ENCODE data around the gene DCLK1.

Gene DCLK1

GRCh38 chr13:35954207-35954560 lies 177.0 kb downstream of the DCLK1 start:
- TF ChIP-seq CTCF (IDR thresholded peaks at IDR 0.05; ENCODE audit: insufficient read depth, missing control alignments) = no peak
- DNase-seq (ENCODE audit: insufficient read length, low spot score) = no peak
- no peak for FAIRE-seq

- no peak for DNase-seq (ENCODE audit: insufficient read length, low spot score)
- peak; percentile 66 for TF ChIP-seq CTCF (IDR thresholded peaks at IDR 0.05; ENCODE audit: insufficient read depth, missing control alignments)
- peak; percentile 89 for FAIRE-seq
These were observed 177.5 kb downstream of the DCLK1 start for GRCh38 chr13:35953537-35954206.

GRCh38 chr13:35947315-35947714 lies 183.9 kb downstream of the DCLK1 start:
- FAIRE-seq (no peak), DNase-seq (ENCODE audit: insufficient read length, low spot score) (no peak)
- TF ChIP-seq CTCF (IDR thresholded peaks at IDR 0.05; ENCODE audit: insufficient read depth, missing control alignments) = no peak

GRCh38 chr13:35945368-35945767 lies 185.8 kb downstream of the DCLK1 start:
- DNase-seq (ENCODE audit: insufficient read length, low spot score) = no peak
- FAIRE-seq = no peak
- no peak for TF ChIP-seq CTCF (IDR thresholded peaks at IDR 0.05; ENCODE audit: insufficient read depth, missing control alignments)

GRCh38 chr13:35941374-35941773 lies 189.8 kb downstream of the DCLK1 start:
- DNase-seq (ENCODE audit: insufficient read length, low spot score) (no peak), FAIRE-seq (no peak)
- TF ChIP-seq CTCF (IDR thresholded peaks at IDR 0.05; ENCODE audit: insufficient read depth, missing control alignments) = no peak

- no peak for DNase-seq (ENCODE audit: insufficient read length, low spot score)
- no peak for TF ChIP-seq CTCF (IDR thresholded peaks at IDR 0.05; ENCODE audit: insufficient read depth, missing control alignments)
- FAIRE-seq = no peak
These were observed 190.4 kb downstream of the DCLK1 start for GRCh38 chr13:35940734-35941133.

- DNase-seq (ENCODE audit: insufficient read length, low spot score) (no peak), FAIRE-seq (no peak)
- TF ChIP-seq CTCF (IDR thresholded peaks at IDR 0.05; ENCODE audit: insufficient read depth, missing control alignments) = no peak
These were observed 194.8 kb downstream of the DCLK1 start for GRCh38 chr13:35936246-35936978.

Data from D721Med (cell line).